ENCODE measurements around the gene GOT2.

GOT2 gene

GRCh38 chr16:58755989-58756649, 22.0 kb upstream of the GOT2 start:
- H3K36me3 ChIP-seq (replicated peaks), result no peaks in the 10 kb centered on the region
- peak; percentile 70 for DNase-seq
- H3K27me3 ChIP-seq (replicated peaks), result no peaks in the 10 kb centered on the region
- no peak overlapping the region for H3K4me3 ChIP-seq (ENCODE audit: low read depth, low read length)
- peak; percentile 81 for TF ChIP-seq CTCF (IDR thresholded peaks at IDR 0.05; ENCODE audit: low read depth, low read length, missing control alignments)
- in situ Hi-C loops (cut with HindIII; ENCODE audit: low pct_ligation_motif_present, low sequenced_read_pairs), result no loop called here
- no peak overlapping the region for H3K27ac ChIP-seq

- in situ Hi-C loops (cut with HindIII; ENCODE audit: low pct_ligation_motif_present, low sequenced_read_pairs), result no loop called here
- Histone ChIP-seq H3K4me3 (ENCODE audit: low read depth, low read length) (no peak overlapping the region), H3K27ac (no peak overlapping the region), H3K36me3 (replicated peaks) (no peaks in the 10 kb centered on the region), H3K27me3 (replicated peaks) (no peaks in the 10 kb centered on the region)
- DNase-seq, result no peak
- TF ChIP-seq CTCF (IDR thresholded peaks at IDR 0.05; ENCODE audit: low read depth, low read length, missing control alignments), result no peak
Measured at GRCh38 chr16:58753711-58754134, 19.6 kb upstream of the GOT2 start.

- TF ChIP-seq CTCF (IDR thresholded peaks at IDR 0.05; ENCODE audit: low read depth, low read length, missing control alignments), result no peak
- no peak for DNase-seq
- in situ Hi-C loops (cut with HindIII; ENCODE audit: low pct_ligation_motif_present, low sequenced_read_pairs), result no loop called here
- no peak overlapping the region for H3K4me3 ChIP-seq (ENCODE audit: low read depth, low read length)
- no peaks in the 10 kb centered on the region for H3K27me3 ChIP-seq (replicated peaks)
- no peaks in the 10 kb centered on the region for H3K36me3 ChIP-seq (replicated peaks)
- no peak overlapping the region for H3K27ac ChIP-seq
Measured at GRCh38 chr16:58744497-58744896, 10.4 kb upstream of the GOT2 start.

GRCh38 chr16:58741976-58742375, 7.9 kb upstream of the GOT2 start:
- in situ Hi-C loops (cut with HindIII; ENCODE audit: low pct_ligation_motif_present, low sequenced_read_pairs), result no loop called here
- DNase-seq, result no peak
- Histone ChIP-seq H3K27ac (no peak overlapping the region), H3K4me3 (ENCODE audit: low read depth, low read length) (no peak overlapping the region), H3K36me3 (replicated peaks) (no peaks in the 10 kb centered on the region), H3K27me3 (replicated peaks) (no peaks in the 10 kb centered on the region)
- no peak for TF ChIP-seq CTCF (IDR thresholded peaks at IDR 0.05; ENCODE audit: low read depth, low read length, missing control alignments)

- in situ Hi-C loops (cut with HindIII; ENCODE audit: low pct_ligation_motif_present, low sequenced_read_pairs), result no loop called here
- DNase-seq, result no peak
- H3K4me3 ChIP-seq (ENCODE audit: low read depth, low read length), result no peak overlapping the region
- no peaks in the 10 kb centered on the region for H3K36me3 ChIP-seq (replicated peaks)
- H3K27me3 ChIP-seq (replicated peaks), result no peaks in the 10 kb centered on the region
- no peak for TF ChIP-seq CTCF (IDR thresholded peaks at IDR 0.05; ENCODE audit: low read depth, low read length, missing control alignments)
- H3K27ac ChIP-seq, result no peak overlapping the region
Measured at GRCh38 chr16:58741166-58741565, 7.0 kb upstream of the GOT2 start.
